Activated T-helper 1 cell treated with anti-CD3 and anti-CD28 coated beads, Interleukin-12 subunit alpha, Interleukin-12 subunit beta, Interleukin-2, Interleukin-4 antibody, amounts not matched to agents 30 ng/mL and 10 ng/mL and 1 ng/mL, durations not matched to agents 14 hours and 24 hours and 36 hours (primary cell): ENCODE data around the gene DDX11. TPM values are rescaled to one million over a fixed set of nuclear protein-coding genes. Genes with fewer than 3 reads are reported as not detected.
"Not testable (repeated sequence)": the region's sequence is repeated elsewhere in the genome, so short reads cannot be mapped to it uniquely, and the experiment has no call there.

ENCODE experiments used
- DNase-seq: peaks from one replicate; pipeline ENCODE4 v3.0.0; 2021; ENCODE audit warnings: low spot score
- H3K27ac Mint-ChIP-seq: one replicate; pipeline ENCODE4 v1.8.0; 2021; ENCODE audit warnings: mild to moderate bottlenecking, mixed read lengths
- H3K27me3 Mint-ChIP-seq: one replicate; pipeline ENCODE4 v1.8.0; 2022; ENCODE audit warnings: mild to moderate bottlenecking, moderate library complexity, mixed read lengths; ENCODE audit not compliant: insufficient read depth
- H3K36me3 Mint-ChIP-seq: one replicate; pipeline ENCODE4 v1.8.0; 2021; ENCODE audit warnings: low read depth, mixed read lengths
- H3K4me1 Mint-ChIP-seq: one replicate; pipeline ENCODE4 v1.8.0; 2021; ENCODE audit warnings: low read depth, mixed read lengths
- H3K4me3 Mint-ChIP-seq: one replicate; pipeline ENCODE4 v1.8.0; 2021; ENCODE audit warnings: mild to moderate bottlenecking, moderate library complexity, mixed read lengths
- H3K9me3 Mint-ChIP-seq: one replicate; pipeline ENCODE4 v1.8.0; 2021; ENCODE audit warnings: mixed read lengths
- intact Hi-C: fragments of 100-400 bp; cut with micrococcal nuclease; formaldehyde crosslinking; loops from one replicate; pipeline ENCODE4 v1.15.1; 2024
- total RNA-seq: library from RNA; stranded (reverse); gene quantifications from 2 replicates; pipeline ENCODE4 v1.2.3, GENCODE V29; 2022

The DDX11 gene
- total RNA-seq, 1 donor from 2014 or later: 186 TPM

- DNase-seq: no peak
- no peak overlapping the region for H3K27ac Mint-ChIP-seq
- H3K9me3 Mint-ChIP-seq: no peaks in the 10 kb centered on the region
- no peaks in the 10 kb centered on the region for H3K36me3 Mint-ChIP-seq
- H3K4me3 Mint-ChIP-seq: no peak overlapping the region
- H3K27me3 Mint-ChIP-seq: peaks cover 11% of the 10 kb centered on the region
- intact Hi-C loops: no loop called here
- no peaks in the 10 kb centered on the region for H3K4me1 Mint-ChIP-seq
Measured at GRCh38 chr12:31041033-31041564, 32.6 kb upstream of the DDX11 start.

GRCh38 chr12:31050143-31050542 is 23.5 kb upstream of the DDX11 start:
- peaks cover 23% of the 10 kb centered on the region for H3K4me1 Mint-ChIP-seq
- H3K9me3 Mint-ChIP-seq, intact Hi-C loops, H3K4me3 Mint-ChIP-seq, H3K27me3 Mint-ChIP-seq, H3K36me3 Mint-ChIP-seq, H3K27ac Mint-ChIP-seq, DNase-seq: not testable (repeated sequence)

- DNase-seq, intact Hi-C loops, H3K9me3 Mint-ChIP-seq, H3K27me3 Mint-ChIP-seq, H3K36me3 Mint-ChIP-seq, H3K4me3 Mint-ChIP-seq, H3K27ac Mint-ChIP-seq: not testable (repeated sequence)
- peaks cover 23% of the 10 kb centered on the region for H3K4me1 Mint-ChIP-seq
Measured at GRCh38 chr12:31050548-31050947, 23.1 kb upstream of the DDX11 start.

DNA sequence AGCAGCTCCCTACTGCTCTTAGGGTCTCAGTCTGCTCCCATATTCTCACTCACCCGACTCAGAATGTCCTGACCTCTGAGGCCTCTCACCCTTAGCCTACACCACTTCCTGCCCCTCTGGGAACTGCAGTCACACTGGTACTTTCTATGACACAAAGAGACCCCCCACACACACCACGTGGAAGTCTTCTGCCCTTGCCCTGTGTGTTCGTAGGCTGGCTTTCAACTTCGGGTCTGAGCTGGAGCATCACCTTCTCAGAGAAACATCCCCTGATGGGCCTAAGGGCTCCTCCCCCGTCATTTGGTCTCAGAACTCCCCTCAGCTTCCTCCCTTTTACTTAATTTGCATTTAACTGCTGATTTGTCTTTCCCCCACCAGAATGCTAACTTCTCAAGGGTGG is 22.0 kb upstream of the DDX11 start:
- H3K27me3 Mint-ChIP-seq, DNase-seq, H3K9me3 Mint-ChIP-seq, intact Hi-C loops, H3K4me3 Mint-ChIP-seq, H3K36me3 Mint-ChIP-seq: not testable (repeated sequence)
- H3K4me1 Mint-ChIP-seq: peaks cover 23% of the 10 kb centered on the region
- peak overlapping the region; percentile 67 for H3K27ac Mint-ChIP-seq

GRCh38 chr12:31052121-31052520 is 21.5 kb upstream of the DDX11 start:
- intact Hi-C loops, H3K36me3 Mint-ChIP-seq, H3K27me3 Mint-ChIP-seq, DNase-seq, H3K4me3 Mint-ChIP-seq, H3K9me3 Mint-ChIP-seq: not testable (repeated sequence)
- Mint-ChIP-seq H3K4me1 (peaks cover 23% of the 10 kb centered on the region), H3K27ac (peak overlapping the region; percentile 31)

DNA sequence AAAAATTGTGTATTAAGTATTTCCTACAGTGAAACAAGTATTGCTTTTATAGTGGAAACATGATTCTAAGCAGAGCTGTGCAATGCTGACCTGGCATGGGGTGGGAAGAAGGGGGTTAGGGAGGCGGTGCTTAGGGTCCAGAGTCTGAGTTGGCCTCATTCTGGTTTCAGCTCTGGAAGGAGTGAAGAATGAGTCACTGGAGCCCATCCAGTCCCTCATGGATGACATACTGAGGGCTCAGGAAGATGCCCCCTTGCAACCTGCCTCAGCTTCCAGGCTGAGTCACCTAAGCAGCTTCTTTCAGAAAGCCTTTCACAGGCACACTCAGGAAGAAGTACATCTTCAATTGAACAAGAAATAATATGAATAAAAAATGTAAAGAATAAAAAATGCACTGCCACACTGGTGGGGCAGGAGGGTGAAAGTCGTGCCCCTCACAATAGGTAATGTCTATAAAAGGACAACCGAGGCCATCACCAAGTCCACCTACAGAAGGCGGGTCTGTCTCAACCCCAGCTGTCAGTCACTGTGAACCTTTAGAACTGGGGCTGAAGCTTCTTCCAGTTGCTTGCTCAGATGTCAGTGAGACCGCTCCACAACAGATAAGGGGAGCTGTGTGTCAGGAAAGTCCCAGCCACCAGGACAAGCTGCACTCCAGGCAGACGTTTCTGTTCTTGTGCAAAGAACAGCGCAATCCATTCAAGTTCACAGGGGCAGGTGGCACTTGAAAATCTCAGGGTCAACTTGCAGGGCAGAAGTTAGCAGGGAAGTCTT is 20.8 kb upstream of the DDX11 start:
- H3K27me3 Mint-ChIP-seq, H3K4me3 Mint-ChIP-seq, DNase-seq, H3K9me3 Mint-ChIP-seq, H3K27ac Mint-ChIP-seq, H3K36me3 Mint-ChIP-seq, intact Hi-C loops: not testable (repeated sequence)
- H3K4me1 Mint-ChIP-seq: peaks cover 22% of the 10 kb centered on the region

- peaks cover 17% of the 10 kb centered on the region for H3K4me1 Mint-ChIP-seq
- H3K9me3 Mint-ChIP-seq, intact Hi-C loops, H3K27ac Mint-ChIP-seq, H3K4me3 Mint-ChIP-seq, H3K36me3 Mint-ChIP-seq, DNase-seq, H3K27me3 Mint-ChIP-seq: not testable (repeated sequence)
Measured at GRCh38 chr12:31053944-31054343, 19.7 kb upstream of the DDX11 start.

DNA sequence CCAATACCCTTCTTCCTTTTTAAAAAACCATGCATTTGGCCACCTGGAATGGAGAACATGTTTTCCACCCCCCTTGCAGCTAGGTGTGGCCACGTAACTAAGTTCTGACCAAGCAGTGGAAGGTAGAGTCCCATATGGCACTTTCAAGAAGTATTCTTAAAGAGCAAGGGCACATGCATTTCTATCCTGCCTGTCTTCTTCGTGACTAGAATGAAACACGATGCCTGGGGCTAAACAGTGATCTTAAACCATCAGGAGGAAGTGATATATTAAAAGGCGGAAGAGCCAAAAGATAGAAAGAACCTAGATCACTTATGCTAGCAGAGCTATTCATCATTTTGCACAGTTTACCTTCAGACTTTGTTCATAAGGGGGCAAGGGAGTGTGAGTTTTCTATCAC is 16.0 kb upstream of the DDX11 start:
- no peak overlapping the region for H3K27ac Mint-ChIP-seq
- H3K4me1 Mint-ChIP-seq: peaks cover 2% of the 10 kb centered on the region
- DNase-seq: no peak
- H3K9me3 Mint-ChIP-seq: no peaks in the 10 kb centered on the region
- intact Hi-C loops: no loop called here
- no peaks in the 10 kb centered on the region for H3K27me3 Mint-ChIP-seq
- H3K36me3 Mint-ChIP-seq: no peaks in the 10 kb centered on the region
- no peak overlapping the region for H3K4me3 Mint-ChIP-seq

- DNase-seq, H3K27me3 Mint-ChIP-seq, H3K27ac Mint-ChIP-seq, intact Hi-C loops, H3K4me1 Mint-ChIP-seq, H3K4me3 Mint-ChIP-seq, H3K36me3 Mint-ChIP-seq, H3K9me3 Mint-ChIP-seq: not testable (repeated sequence)
Measured at GRCh38 chr12:31066196-31066595, 7.5 kb upstream of the DDX11 start.

DNA sequence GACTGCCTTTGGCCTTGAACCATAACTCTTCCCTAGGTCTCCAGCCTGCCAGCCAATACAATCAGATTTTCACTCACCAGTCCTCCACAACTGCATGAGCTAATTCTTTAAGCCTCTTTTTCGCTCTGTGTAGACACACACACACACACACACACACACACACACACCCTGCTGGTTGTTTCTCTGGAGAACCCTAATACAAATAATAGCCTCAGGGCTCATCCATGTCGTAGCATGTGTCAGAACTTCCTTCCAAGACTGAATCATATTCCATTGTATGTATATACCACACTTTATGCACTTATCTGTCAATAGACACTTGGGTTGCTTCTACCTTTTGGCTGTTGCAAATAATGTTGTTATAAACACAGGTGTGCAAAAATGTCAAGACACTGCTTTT is 6.0 kb upstream of the DDX11 start:
- H3K4me3 Mint-ChIP-seq, H3K36me3 Mint-ChIP-seq, intact Hi-C loops, H3K27ac Mint-ChIP-seq, H3K4me1 Mint-ChIP-seq, DNase-seq, H3K27me3 Mint-ChIP-seq, H3K9me3 Mint-ChIP-seq: not testable (repeated sequence)

GRCh38 chr12:31070971-31071740 is 2.5 kb upstream of the DDX11 start:
- not testable (repeated sequence) for DNase-seq, H3K36me3 Mint-ChIP-seq, H3K27ac Mint-ChIP-seq, H3K27me3 Mint-ChIP-seq, H3K4me3 Mint-ChIP-seq, H3K9me3 Mint-ChIP-seq
- intact Hi-C loops: loop anchor here (10.0 kb wide), 3 partner anchors 376 to 1686 kb away; partner anchors contain the start of genes ERGIC2, ETFBKMT and IPO8
- peaks cover 24% of the 10 kb centered on the region for H3K4me1 Mint-ChIP-seq

DNA sequence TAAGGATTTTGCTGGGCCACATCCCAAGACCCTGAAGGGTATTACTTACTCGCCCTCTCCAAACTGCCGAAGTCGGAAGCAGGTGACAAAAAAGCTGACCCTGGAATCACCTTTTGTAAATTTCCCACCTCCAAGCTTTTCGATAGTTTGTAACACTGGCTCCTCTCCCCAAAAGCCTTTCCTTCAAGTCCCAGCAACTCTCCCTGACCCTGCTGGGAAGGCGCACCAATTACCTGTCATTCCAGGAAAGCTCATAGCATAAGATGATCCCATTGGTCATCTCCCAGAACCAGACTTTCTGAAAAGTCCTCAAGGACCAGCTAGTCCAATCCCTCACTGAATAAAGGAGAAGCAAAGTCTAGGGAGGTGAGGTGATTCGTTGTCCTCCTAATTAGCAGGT is 698 bp upstream of the DDX11 start:
- not testable (repeated sequence) for H3K27me3 Mint-ChIP-seq, DNase-seq, H3K9me3 Mint-ChIP-seq
- Mint-ChIP-seq H3K4me3 (peak overlapping the region; percentile 98), H3K27ac (peak overlapping the region; percentile 96), H3K36me3 (peaks cover 16% of the 10 kb centered on the region), H3K4me1 (peaks cover 30% of the 10 kb centered on the region)
- intact Hi-C loops: loop anchor here (2.0 to 10.0 kb wide), 5 partner anchors 254 to 1688 kb away; partner anchors contain the start of genes CAPRIN2, ERGIC2, ETFBKMT and IPO8

DNA sequence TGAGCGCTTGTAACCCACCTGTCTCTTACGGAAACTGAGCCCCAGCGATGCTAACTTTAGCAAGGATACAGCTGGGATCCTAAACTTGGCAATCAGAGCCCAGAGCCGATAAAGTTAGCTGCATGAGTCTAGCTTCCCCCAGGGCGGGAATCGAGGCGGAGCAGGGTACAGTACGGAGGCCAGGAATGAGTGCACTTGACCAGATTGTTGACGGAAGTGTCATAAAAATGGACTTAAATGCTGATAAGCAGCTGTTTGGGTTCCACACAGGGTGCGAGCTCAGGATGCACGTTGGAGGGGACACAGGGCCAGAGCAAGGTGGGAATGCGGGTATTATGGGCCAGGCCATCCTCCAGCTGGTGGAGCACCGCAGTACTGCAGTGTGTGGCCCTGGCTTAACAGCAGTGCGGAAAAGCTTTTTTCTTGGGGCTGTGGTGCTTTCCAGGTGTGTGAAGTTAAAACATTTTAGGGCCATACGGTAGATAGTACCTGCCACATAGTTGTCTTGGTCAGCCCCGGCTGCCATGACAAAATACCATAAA is 744 bp downstream of the DDX11 start:
- Mint-ChIP-seq H3K36me3 (peaks cover 20% of the 10 kb centered on the region), H3K4me1 (peaks cover 30% of the 10 kb centered on the region), H3K4me3 (peak overlapping the region; percentile 98), H3K27ac (peak overlapping the region; percentile 96)
- DNase-seq: peak; percentile 8
- intact Hi-C loops: loop anchor here (1.0 to 10.0 kb wide), 4 partner anchors 227 to 1690 kb away; partner anchors contain the start of genes ERGIC2, ETFBKMT and IPO8
- H3K27me3 Mint-ChIP-seq, H3K9me3 Mint-ChIP-seq: not testable (repeated sequence)
